IMR-90 (cell line): ENCODE data around the gene TINCR. TPM values are rescaled to one million over a fixed set of nuclear protein-coding genes. Genes with fewer than 3 reads are reported as not detected.

Source experiments
- ATAC-seq: fragments of 200-7000 bp; cut with Tn5 transposase; 2 replicates; pipeline ENCODE4 v1.9.1; 2020; ENCODE audit warnings: low read depth, mild to moderate bottlenecking, moderate library complexity
- BruUV-seq: library from RNA; stranded (reverse); fragments of 400-500 nt; replicated peaks from 2 replicates; lab custom pipeline; 2021; lab: Mats Ljungman, UMichigan
- CTCF ChIA-PET: fragments of 300-600 bp; formaldehyde crosslinking; extraction: SDS; loops from one replicate; lab custom pipeline; 2021; ENCODE audit warnings: antibody characterized with exemption; lab: Yijun Ruan, JAX
- POLR2A ChIA-PET: fragments of 300-600 bp; sonication (Branson Sonifier 250); formaldehyde crosslinking; loops from one replicate; lab custom pipeline; 2022; ENCODE audit warnings: antibody characterized with exemption; ENCODE audit not compliant: unreplicated experiment; lab: Charles Lee
- DNase-seq: peaks from one replicate; pipeline ENCODE4 v3.0.0; 2013
- H2AFZ ChIP-seq: replicated peaks from 2 replicates; pipeline ENCODE3; 2013; ENCODE audit warnings: low read length, mild to moderate bottlenecking; ENCODE audit not compliant: poor library complexity
- H2AK5ac ChIP-seq: 2 replicates; pipeline ENCODE4 v1.6.1; 2013; ENCODE audit warnings: low read depth, low read length, inconsistent platforms
- H2AK9ac ChIP-seq: replicated peaks from 2 replicates; pipeline ENCODE3; 2013; ENCODE audit warnings: mild to moderate bottlenecking, low read depth, low read length, moderate library complexity; ENCODE audit not compliant: poor library complexity
- H2BK120ac ChIP-seq: 2 replicates; pipeline ENCODE4 v1.6.1; 2013; ENCODE audit warnings: low read depth, low read length, inconsistent platforms
- H2BK15ac ChIP-seq: 3 replicates; pipeline ENCODE4 v1.6.1; 2013; ENCODE audit warnings: low read depth, low read length, inconsistent platforms
- H2BK20ac ChIP-seq: 2 replicates; pipeline ENCODE4 v1.6.1; 2013; ENCODE audit warnings: low read depth, mild to moderate bottlenecking, inconsistent platforms, low read length, moderate library complexity
- H2BK5ac ChIP-seq: 2 replicates; pipeline ENCODE4 v1.6.1; 2013; ENCODE audit warnings: mild to moderate bottlenecking, low read depth, low read length, inconsistent platforms; ENCODE audit not compliant: poor library complexity, severe bottlenecking
- H3K14ac ChIP-seq: replicated peaks from 2 replicates; pipeline ENCODE4 v1.6.1; 2013; ENCODE audit warnings: low read depth, low read length, inconsistent platforms
- H3K18ac ChIP-seq: 2 replicates; pipeline ENCODE4 v1.6.1; 2013; ENCODE audit warnings: low read depth, low read length, control low read depth
- H3K23ac ChIP-seq: 2 replicates; pipeline ENCODE4 v1.6.1; 2013; ENCODE audit warnings: low read depth, low read length, inconsistent platforms
- H3K27ac ChIP-seq: 2 replicates; pipeline ENCODE4 v1.5.1; 2013; ENCODE audit warnings: mild to moderate bottlenecking, control low read depth, low read length; ENCODE audit not compliant: insufficient read depth
- H3K27me3 ChIP-seq: 2 replicates; pipeline ENCODE4 v1.6.1; 2013; ENCODE audit warnings: low read length; ENCODE audit not compliant: control insufficient read depth, insufficient read depth
- H3K36me3 ChIP-seq: 2 replicates; pipeline ENCODE4 v1.6.1; 2013; ENCODE audit warnings: low read length, mixed read lengths; ENCODE audit not compliant: control insufficient read depth, insufficient read depth
- H3K4ac ChIP-seq: 2 replicates; pipeline ENCODE4 v1.6.1; 2013; ENCODE audit warnings: low read depth, low read length, inconsistent platforms
- H3K4me1 ChIP-seq: 2 replicates; pipeline ENCODE4 v1.6.1; 2013; ENCODE audit warnings: low read length, mixed read lengths; ENCODE audit not compliant: control insufficient read depth, insufficient read depth
- H3K4me2 ChIP-seq: 2 replicates; pipeline ENCODE4 v1.6.1; 2013; ENCODE audit warnings: low read depth, mild to moderate bottlenecking, control low read depth, low read length, moderate library complexity
- H3K4me3 ChIP-seq: 2 replicates; pipeline ENCODE4 v1.5.1; 2013; ENCODE audit warnings: low read depth, mild to moderate bottlenecking, control low read depth, low read length, moderate library complexity; ENCODE audit not compliant: insufficient read depth
- H3K56ac ChIP-seq: 2 replicates; pipeline ENCODE4 v1.6.1; 2013; ENCODE audit warnings: low read length, inconsistent platforms; ENCODE audit not compliant: insufficient read depth; ENCODE audit errors: extremely low read depth
- H3K79me1 ChIP-seq, 2 experiments: 2 replicates each; pipeline ENCODE4 v1.6.1; 2013; ENCODE audit warnings: low read length in 2 of 2, inconsistent platforms in 1 of 2, low read depth in 1 of 2
- H3K9ac ChIP-seq: 2 replicates; pipeline ENCODE4 v1.6.1; 2013; ENCODE audit warnings: low read depth, low read length, control low read depth
- H3K9me1 ChIP-seq: 2 replicates; pipeline ENCODE4 v1.6.1; 2013; ENCODE audit warnings: low read length, inconsistent platforms; ENCODE audit not compliant: insufficient read depth
- H3K9me3 ChIP-seq: 2 replicates; pipeline ENCODE4 v1.6.1; 2013; ENCODE audit warnings: low read length; ENCODE audit not compliant: control insufficient read depth, insufficient read depth
- H4K20me1 ChIP-seq: 2 replicates; pipeline ENCODE4 v1.6.1; 2013; ENCODE audit warnings: low read length, inconsistent platforms; ENCODE audit not compliant: insufficient read depth
- H4K5ac ChIP-seq: 2 replicates; pipeline ENCODE4 v1.6.1; 2013; ENCODE audit warnings: mild to moderate bottlenecking, low read depth, low read length, control low read depth
- H4K8ac ChIP-seq, 2 experiments: 2 replicates each; pipeline ENCODE4 v1.6.1; 2013; ENCODE audit warnings: low read depth in 2 of 2, low read length in 2 of 2, control low read depth in 1 of 2, inconsistent platforms in 1 of 2
- H4K91ac ChIP-seq: 2 replicates; pipeline ENCODE4 v1.6.1; 2013; ENCODE audit warnings: low read depth, low read length, inconsistent platforms; ENCODE audit not compliant: insufficient read depth
- POLR2A ChIP-seq: IDR thresholded peaks from 2 replicates; pipeline ENCODE4 v1.6.1; 2012; ENCODE audit warnings: mild to moderate bottlenecking, low read depth, low read length
- WGBS, 2 experiments: methylation state at CpG; one replicate each; pipeline versions ENCODE4 v1.1.5 to v1.1.7; 2013; ENCODE audit warnings: missing lambda C conversion rate in 2 of 2; ENCODE audit not compliant: insufficient read length in 1 of 2; ENCODE audit errors: extremely low coverage in 2 of 2; 5-methylcytosine and 5-hydroxymethylcytosine counted together
- dilution Hi-C: fragments of 300-500 bp; cut with HindIII; formaldehyde crosslinking; loops from one replicate; pipeline ENCODE4 v1.14.3; 2018; ENCODE audit warnings: low sequenced_read_pairs; ENCODE audit not compliant: unreplicated experiment
- in situ Hi-C: fragments of 300-500 bp; cut with MboI; formaldehyde crosslinking; loops from 3 replicates; pipeline ENCODE4 v1.14.3; 2019; ENCODE audit warnings: low sequenced_read_pairs, inconsistent platforms, mixed read lengths
- intact Hi-C: fragments of 100-400 bp; cut with micrococcal nuclease; formaldehyde crosslinking; loops from 2 replicates; pipeline ENCODE4 v1.10.0; 2022
- polyA plus RNA-seq, 3 experiments: library from polyadenylated mRNA; depleted of rRNA; stranded (reverse); fragments of >200 nt; gene quantifications; 2 replicates each; pipeline ENCODE4 v1.2.3, GENCODE V29; 2012; ENCODE audit warnings: low replicate concordance in 1 of 3
- total RNA-seq: library from RNA; depleted of rRNA; stranded (reverse); fragments of >200 nt; gene quantifications from 2 replicates; pipeline ENCODE4 v1.2.3, GENCODE V29; 2012

TINCR gene
- total and polyA plus RNA-seq, 2 of the 4 experiments (the other 2 are of a cell fraction): 0.05 TPM; not detected in 1

- Histone ChIP-seq H2AK5ac (no peak overlapping the region), H3K4me2 (no peak overlapping the region), H3K9me3 (no peaks in the 10 kb centered on the region), H2BK5ac (no peak overlapping the region), H3K56ac (no peak overlapping the region), H3K79me1 (peaks cover 0 to 13% of the 10 kb centered on the region in 2 experiments; a peak in 2 of 4 replicates), H2AK9ac (no peak overlapping the region), H3K27me3 (no peaks in the 10 kb centered on the region), H4K91ac (no peak overlapping the region), H2BK120ac (no peak overlapping the region), H2BK20ac (no peak overlapping the region), H4K8ac (no peak overlapping the region), H3K18ac (no peak overlapping the region), H3K9ac (no peak overlapping the region), H3K23ac (no peak overlapping the region), H3K4me1 (no peaks in the 10 kb centered on the region), H3K4me3 (no peak overlapping the region), H2AFZ (peak overlapping the region; percentile 18), H4K5ac (no peak overlapping the region), H2BK15ac (no peak overlapping the region), H3K9me1 (no peaks in the 10 kb centered on the region), H3K14ac (no peak overlapping the region), H3K27ac (no peak overlapping the region), H4K20me1 (no peaks in the 10 kb centered on the region; the same call in none of the 2 replicates), H3K36me3 (peaks cover 51% of the 10 kb centered on the region), H3K4ac (no peak overlapping the region)
- WGBS, 2 experiments: 77% methylated on average over 9 of the region's 26 CpGs; no CpG with 5 or more reads in 1 of the 2 experiments
- dilution Hi-C loops: no loop called here
- POLR2A ChIA-PET: no interaction called here
- ATAC-seq: no peak; the same call in 1 of the 2 replicates
- TF ChIP-seq POLR2A: no peak
- CTCF ChIA-PET: interaction anchor here (0.7 kb wide), 1 partner anchor 134 kb away, joined by 4 read pairs; no protein-coding TSS in a partner anchor
- no peak for DNase-seq
- BruUV-seq: no TSS peak
- intact Hi-C loops: no loop called here
- in situ Hi-C loops: no loop called here
Observed at GRCh38 chr19:5586300-5587070, 18.7 kb upstream of the TINCR start.
